Ovary (tissue), 3 donors: ENCODE data around the gene SERBP1.

Experiments used
- EP300 ChIP-seq: sonication (generic); formaldehyde crosslinking; IDR thresholded peaks from one replicate; pipeline ENCODE4 v1.6.1; 2017; ENCODE audit warnings: antibody characterized with exemption
- POLR2A ChIP-seq: fragments of 450-650 bp; IDR thresholded peaks from one replicate; pipeline ENCODE4 v1.6.1; 2017; ENCODE audit warnings: antibody characterized with exemption, mild to moderate bottlenecking, moderate library complexity
- TF ChIP-seq, protein P1 (sequence below), 3 donors: fragments of 450-650 bp in 2 of 3; fragments of 200-600 bp in 1 of 3; IDR thresholded peaks; one replicate each; pipeline versions ENCODE4 v1.5.1 to v1.8.0; 2016 to 2022; ENCODE audit warnings: antibody characterized with exemption in 3 of 3, mild to moderate bottlenecking in 1 of 3
- donor health status: DM: no; HTN: no; CAD: no.

DNA sequence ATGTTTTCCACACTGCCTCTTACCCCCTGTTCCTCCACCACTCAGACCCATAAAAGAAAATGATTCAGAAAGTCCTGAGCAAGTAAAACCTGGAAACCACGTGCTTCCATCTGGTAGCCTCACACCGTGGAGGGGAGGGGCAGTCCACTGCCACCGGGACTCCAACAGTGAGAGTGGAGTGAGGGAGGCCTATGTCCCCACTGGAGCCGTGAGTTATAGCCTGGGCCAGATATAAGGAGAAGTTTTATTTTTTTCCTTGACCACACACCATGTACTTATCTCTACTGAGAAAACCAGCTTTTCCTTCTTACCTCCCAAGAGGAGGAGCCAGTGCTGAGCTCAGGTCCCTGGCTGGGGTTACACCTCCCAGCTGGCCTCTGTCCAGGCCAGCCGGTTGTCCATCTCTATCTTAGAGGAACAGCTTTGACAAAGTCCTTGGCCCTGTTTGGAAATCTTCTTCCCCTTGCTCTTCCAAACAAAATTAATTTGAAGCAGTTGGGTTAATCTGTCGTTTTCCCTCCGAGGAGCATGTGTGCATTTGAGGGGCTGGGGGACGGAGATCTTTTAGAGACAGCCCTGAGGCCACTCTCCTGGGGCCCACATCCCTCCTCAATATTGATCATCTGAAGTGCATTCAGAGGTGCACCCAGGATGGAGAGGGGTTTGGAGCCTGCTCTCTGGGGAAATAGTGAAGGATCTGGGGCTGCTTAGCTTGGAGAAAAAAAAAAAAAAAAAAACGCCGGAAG lies 49.1 kb upstream of the SERBP1 start:
- TF ChIP-seq, protein P1, sequence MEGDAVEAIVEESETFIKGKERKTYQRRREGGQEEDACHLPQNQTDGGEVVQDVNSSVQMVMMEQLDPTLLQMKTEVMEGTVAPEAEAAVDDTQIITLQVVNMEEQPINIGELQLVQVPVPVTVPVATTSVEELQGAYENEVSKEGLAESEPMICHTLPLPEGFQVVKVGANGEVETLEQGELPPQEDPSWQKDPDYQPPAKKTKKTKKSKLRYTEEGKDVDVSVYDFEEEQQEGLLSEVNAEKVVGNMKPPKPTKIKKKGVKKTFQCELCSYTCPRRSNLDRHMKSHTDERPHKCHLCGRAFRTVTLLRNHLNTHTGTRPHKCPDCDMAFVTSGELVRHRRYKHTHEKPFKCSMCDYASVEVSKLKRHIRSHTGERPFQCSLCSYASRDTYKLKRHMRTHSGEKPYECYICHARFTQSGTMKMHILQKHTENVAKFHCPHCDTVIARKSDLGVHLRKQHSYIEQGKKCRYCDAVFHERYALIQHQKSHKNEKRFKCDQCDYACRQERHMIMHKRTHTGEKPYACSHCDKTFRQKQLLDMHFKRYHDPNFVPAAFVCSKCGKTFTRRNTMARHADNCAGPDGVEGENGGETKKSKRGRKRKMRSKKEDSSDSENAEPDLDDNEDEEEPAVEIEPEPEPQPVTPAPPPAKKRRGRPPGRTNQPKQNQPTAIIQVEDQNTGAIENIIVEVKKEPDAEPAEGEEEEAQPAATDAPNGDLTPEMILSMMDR (IDR thresholded peaks at IDR 0.05): no peak
- TF ChIP-seq POLR2A: no peak
- TF ChIP-seq EP300: no peak
